HG03354 (cell line): ENCODE data around the gene KRTAP5-4.
"Not testable (repeated sequence)": the region's sequence is repeated elsewhere in the genome, so short reads cannot be mapped to it uniquely, and the experiment has no call there.

Source experiments
- ATAC-seq: cut with Tn5 transposase; IDR thresholded peaks from one replicate; pipeline ENCODE4 v1.9.1; 2021; ENCODE audit warnings: mild to moderate bottlenecking; ENCODE audit not compliant: unreplicated experiment, poor library complexity, severe bottlenecking

Gene KRTAP5-4

GRCh38 chr11:1653541-1654387 is 31.8 kb upstream of the KRTAP5-4 start:
- no peak for ATAC-seq

GRCh38 chr11:1652771-1653540 is 31.0 kb upstream of the KRTAP5-4 start:
- ATAC-seq, result no peak

- no peak for ATAC-seq
Observed at GRCh38 chr11:1652442-1652770, 30.5 kb upstream of the KRTAP5-4 start.

- ATAC-seq, result no peak
Observed at GRCh38 chr11:1652026-1652425, 30.1 kb upstream of the KRTAP5-4 start.

- no peak for ATAC-seq
Observed at GRCh38 chr11:1651411-1651980, 29.6 kb upstream of the KRTAP5-4 start.

- ATAC-seq, result no peak
Observed at GRCh38 chr11:1650918-1651262, 29.0 kb upstream of the KRTAP5-4 start.

- ATAC-seq, result no peak
Observed at GRCh38 chr11:1650034-1650917, 28.3 kb upstream of the KRTAP5-4 start.

GRCh38 chr11:1648653-1649420 is 26.9 kb upstream of the KRTAP5-4 start:
- ATAC-seq, result no peak

- ATAC-seq, result no peak
Observed at GRCh38 chr11:1647901-1648652, 26.1 kb upstream of the KRTAP5-4 start.

- ATAC-seq, result not testable (repeated sequence)
Observed at GRCh38 chr11:1646540-1646939, 24.6 kb upstream of the KRTAP5-4 start.

GRCh38 chr11:1645357-1645821 is 23.5 kb upstream of the KRTAP5-4 start:
- ATAC-seq, result no peak

GRCh38 chr11:1644601-1645356 is 22.8 kb upstream of the KRTAP5-4 start:
- ATAC-seq, result no peak

GRCh38 chr11:1643146-1643690 is 21.3 kb upstream of the KRTAP5-4 start:
- no peak for ATAC-seq

GRCh38 chr11:1642288-1643145 is 20.6 kb upstream of the KRTAP5-4 start:
- no peak for ATAC-seq

GRCh38 chr11:1641096-1641495 is 19.2 kb upstream of the KRTAP5-4 start:
- no peak for ATAC-seq

GRCh38 chr11:1640076-1640946 is 18.4 kb upstream of the KRTAP5-4 start:
- no peak for ATAC-seq
